ENCODE measurements around the gene KBTBD12. TPM values are rescaled to one million over a fixed set of nuclear protein-coding genes. Genes with fewer than 3 reads are reported as not detected.
A peak's percentile ranks its signal among the peaks of the same experiment; 100 is the strongest.

The KBTBD12 gene
- total RNA-seq (2014; rRNA removed; shearing (Covaris generic)) = not detected in 2 replicates
- not detected in 2 replicates for polyA plus RNA-seq (2015; cell fraction: cytosol; rRNA removed)
- not detected in 2 replicates for polyA plus RNA-seq (2015; cell fraction: nucleus; rRNA removed)

- DNase-seq (ENCODE audit: low read depth) = no peak
Observed at GRCh38 chr3:127915115-127915936, at the start of gene KBTBD12. Gene KBTBD12, plus strand, starts transcription at chr3:127915232. Its CDS starts 7,830 bp downstream, at chr3:127923062.

- DNase-seq (ENCODE audit: low read depth) = peak; percentile 84
Observed at GRCh38 chr3:127865941-127866340, 49.1 kb upstream of the KBTBD12 start.

- DNase-seq (ENCODE audit: low read depth) = no peak
Observed at GRCh38 chr3:127867412-127867811, 47.6 kb upstream of the KBTBD12 start.

GRCh38 chr3:127867986-127868385 is 47.0 kb upstream of the KBTBD12 start:
- DNase-seq (ENCODE audit: low read depth) = peak; percentile 71

GRCh38 chr3:127870156-127870555 is 44.9 kb upstream of the KBTBD12 start:
- no peak for DNase-seq (ENCODE audit: low read depth)

GRCh38 chr3:127874097-127874496 is 40.9 kb upstream of the KBTBD12 start:
- peak; percentile 90 for DNase-seq (ENCODE audit: low read depth)

- peak; percentile 51 for DNase-seq (ENCODE audit: low read depth)
Observed at GRCh38 chr3:127881586-127881985, 33.4 kb upstream of the KBTBD12 start.

- DNase-seq (ENCODE audit: low read depth) = no peak
Observed at GRCh38 chr3:127884041-127884440, 31.0 kb upstream of the KBTBD12 start.

GRCh38 chr3:127886231-127886955 is 28.6 kb upstream of the KBTBD12 start:
- DNase-seq (ENCODE audit: low read depth) = no peak

GRCh38 chr3:127886956-127887231 is 28.1 kb upstream of the KBTBD12 start:
- no peak for DNase-seq (ENCODE audit: low read depth)

- peak; percentile 94 for DNase-seq (ENCODE audit: low read depth)
Observed at GRCh38 chr3:127887321-127887720, 27.7 kb upstream of the KBTBD12 start.

- no peak for DNase-seq (ENCODE audit: low read depth)
Observed at GRCh38 chr3:127888156-127888555, 26.9 kb upstream of the KBTBD12 start.

GRCh38 chr3:127888564-127889107 is 26.4 kb upstream of the KBTBD12 start:
- no peak for DNase-seq (ENCODE audit: low read depth)

GRCh38 chr3:127889461-127889863 is 25.6 kb upstream of the KBTBD12 start:
- DNase-seq (ENCODE audit: low read depth) = peak; percentile 85

GRCh38 chr3:127889976-127890650 is 24.9 kb upstream of the KBTBD12 start:
- no peak for DNase-seq (ENCODE audit: low read depth)

GRCh38 chr3:127890651-127891290 is 24.3 kb upstream of the KBTBD12 start:
- peak; percentile 100 for DNase-seq (ENCODE audit: low read depth)

- DNase-seq (ENCODE audit: low read depth) = peak; percentile 46
Observed at GRCh38 chr3:127894481-127894880, 20.6 kb upstream of the KBTBD12 start.

- DNase-seq (ENCODE audit: low read depth) = no peak
Observed at GRCh38 chr3:127899200-127899599, 15.8 kb upstream of the KBTBD12 start.

GRCh38 chr3:127899766-127900165 is 15.3 kb upstream of the KBTBD12 start:
- no peak for DNase-seq (ENCODE audit: low read depth)

- DNase-seq (ENCODE audit: low read depth) = no peak
Observed at GRCh38 chr3:127900536-127900935, 14.5 kb upstream of the KBTBD12 start.

GRCh38 chr3:127902486-127902885 is 12.5 kb upstream of the KBTBD12 start:
- no peak for DNase-seq (ENCODE audit: low read depth)
